HCT116 (cell line): ENCODE data around the gene CDH4. TPM values are rescaled to one million over a fixed set of nuclear protein-coding genes. Genes with fewer than 3 reads are reported as not detected.

Experiments
- ATAC-seq: fragments of 200-7000 bp; cut with Tn5 transposase; 2 replicates; pipeline ENCODE4 v1.9.1; 2020; ENCODE audit warnings: mild to moderate bottlenecking, moderate library complexity
- BruUV-seq: library from RNA; stranded (reverse); fragments of 400-500 nt; replicated peaks from 2 replicates; lab custom pipeline; 2021; lab: Mats Ljungman, UMichigan
- CTCF ChIA-PET: fragments of 300-600 bp; sonication (Branson Sonifier 250); formaldehyde crosslinking; loops from one replicate; lab custom pipeline; 2021; ENCODE audit warnings: antibody characterized with exemption; lab: Charles Lee
- POLR2A ChIA-PET: fragments of 300-600, 350-600 bp; sonication (Branson Sonifier 250); formaldehyde crosslinking; loops from one replicate; lab custom pipeline; 2021; ENCODE audit warnings: antibody characterized with exemption; lab: Charles Lee
- RAD21 ChIA-PET, 2 experiments: fragments of 300-600 bp; sonication (Branson Sonifier 250); formaldehyde crosslinking; loops; one replicate each; lab custom pipeline; 2023; ENCODE audit warnings: low total read pairs in 2 of 2; ENCODE audit not compliant: uncharacterized antibody in 2 of 2, unreplicated experiment in 2 of 2, low non-redundant PET in 1 of 2; lab: Charles Lee
- DNase-seq: peaks from one replicate; pipeline ENCODE4 v3.0.0-alpha.2; 2010; ENCODE audit warnings: low read depth, low spot score
- H2AFZ ChIP-seq: fragments of 200-600 bp; shearing (Covaris generic), sonication (generic); 2 replicates; pipeline ENCODE4 v1.6.1; 2017; ENCODE audit warnings: low read depth, mixed run types, mixed read lengths, antibody characterized with exemption, low read length; ENCODE audit not compliant: poor library complexity, severe bottlenecking
- H3K27ac ChIP-seq: 2 replicates; pipeline ENCODE4 v1.5.1; 2012; ENCODE audit warnings: low read depth, low read length
- H3K27me3 ChIP-seq: fragments of 200-600 bp; sonication (generic); 2 replicates; pipeline ENCODE4 v1.6.1; 2016; ENCODE audit warnings: mixed run types, low read length, mixed read lengths; ENCODE audit not compliant: insufficient read depth
- H3K36me3 ChIP-seq, 2 experiments: fragments of 200-500 bp in 1 of 2; fragments of 200-600 bp in 1 of 2; sonication (Bioruptor generic) in 1 of 2; sonication (generic) in 1 of 2; 2 replicates each; pipeline versions ENCODE4 v1.5.1 to v1.6.1; 2014 to 2016; ENCODE audit warnings: low read length in 2 of 2, inconsistent platforms in 1 of 2, mixed read lengths in 1 of 2, mixed run types in 1 of 2; ENCODE audit not compliant: insufficient read depth in 2 of 2, control insufficient read depth in 1 of 2
- H3K4me1 ChIP-seq, 2 experiments: fragments of 200-600 bp in 1 of 2; sonication (generic) in 1 of 2; 2 replicates each; pipeline versions ENCODE4 v1.5.1 to v1.6.1; 2012 to 2017; ENCODE audit warnings: low read length in 2 of 2, inconsistent platforms in 1 of 2, mild to moderate bottlenecking in 1 of 2, mixed read lengths in 1 of 2, mixed run types in 1 of 2, moderate library complexity in 1 of 2; ENCODE audit not compliant: insufficient read depth in 2 of 2, control insufficient read depth in 1 of 2
- H3K4me2 ChIP-seq: fragments of 200-600 bp; sonication (generic); 2 replicates; pipeline ENCODE4 v1.6.1; 2017; ENCODE audit warnings: mixed run types, low read length, mixed read lengths
- H3K4me3 ChIP-seq, 2 experiments: fragments of 200-600 bp in 1 of 2; sonication (generic) in 1 of 2; replicated peaks in 1 of 2; 2 replicates each; pipeline ENCODE4 v1.5.1; 2011 to 2016; ENCODE audit warnings: low read length in 2 of 2, control low read depth in 1 of 2, low read depth in 1 of 2, mild to moderate bottlenecking in 1 of 2, mixed read lengths in 1 of 2, mixed run types in 1 of 2
- H3K79me2 ChIP-seq: fragments of 200-600 bp; sonication (generic); 2 replicates; pipeline ENCODE4 v1.6.1; 2017; ENCODE audit warnings: mild to moderate bottlenecking, mixed run types, low read length, moderate library complexity, mixed read lengths; ENCODE audit not compliant: insufficient read depth
- H3K9ac ChIP-seq: fragments of 200-600 bp; sonication (generic); 2 replicates; pipeline ENCODE4 v1.6.1; 2016; ENCODE audit warnings: low read length, mixed read lengths
- H3K9me2 ChIP-seq: fragments of 200-600 bp; sonication (generic), shearing (Covaris generic); 2 replicates; pipeline ENCODE4 v1.6.1; 2017; ENCODE audit warnings: mixed run types, mild to moderate bottlenecking, moderate library complexity; ENCODE audit not compliant: insufficient read depth
- H3K9me3 ChIP-seq, 2 experiments: fragments of 200-500 bp in 1 of 2; fragments of 200-600 bp in 1 of 2; sonication (Bioruptor generic) in 1 of 2; sonication (generic) in 1 of 2; 2 replicates each; pipeline ENCODE4 v1.6.1; 2014 to 2017; ENCODE audit warnings: low read length in 2 of 2, mixed read lengths in 2 of 2, inconsistent platforms in 1 of 2, low read depth in 1 of 2, mild to moderate bottlenecking in 1 of 2, mixed run types in 1 of 2, moderate library complexity in 1 of 2; ENCODE audit not compliant: control insufficient read depth in 1 of 2, insufficient read depth in 1 of 2
- H4K20me1 ChIP-seq: fragments of 200-600 bp; sonication (generic), shearing (Covaris generic); 2 replicates; pipeline ENCODE4 v1.6.1; 2017; ENCODE audit warnings: mixed run types, mild to moderate bottlenecking, moderate library complexity; ENCODE audit not compliant: insufficient read depth
- EGR1 ChIP-seq: IDR thresholded peaks from 2 replicates; pipeline ENCODE4 v1.6.1; 2012; ENCODE audit warnings: low read depth
- EZH2 ChIP-seq: fragments of 200-600 bp; sonication (generic); IDR thresholded peaks from 2 replicates; pipeline ENCODE4 v1.6.1; 2017; ENCODE audit warnings: antibody characterized with exemption, mixed run types
- POLR2A ChIP-seq: IDR thresholded peaks from 2 replicates; pipeline ENCODE4 v1.7.0; 2011; ENCODE audit warnings: borderline replicate concordance; ENCODE audit not compliant: insufficient read depth, insufficient read length; ENCODE audit errors: extremely low read depth
- YY1 ChIP-seq: IDR thresholded peaks from 2 replicates; pipeline ENCODE4 v1.6.1; 2011; ENCODE audit warnings: low read length, low read depth, moderate library complexity, mild to moderate bottlenecking; ENCODE audit not compliant: insufficient replicate concordance; ENCODE audit errors: extremely low read depth
- ZNF274 ChIP-seq: fragments of 200-500 bp; sonication (Bioruptor generic); IDR thresholded peaks from 2 replicates; pipeline ENCODE4 v1.6.1; 2014; ENCODE audit warnings: mild to moderate bottlenecking, low read depth, low read length, inconsistent platforms
- intact Hi-C: fragments of 100-400 bp; cut with micrococcal nuclease; formaldehyde crosslinking; loops from 2 replicates; pipeline ENCODE4 v1.10.0; 2022
- total RNA-seq: library from RNA; stranded (reverse); gene quantifications from one replicate; pipeline ENCODE4 v1.2.1, GENCODE V29; 2021; ENCODE audit not compliant: unreplicated experiment
- TF ChIP-seq, protein P1 (sequence below): IDR thresholded peaks from 2 replicates; pipeline ENCODE4 v1.6.1; 2012
- TF ChIP-seq, protein P2 (sequence below): IDR thresholded peaks from 2 replicates; pipeline ENCODE4 v1.6.1; 2011; ENCODE audit warnings: mild to moderate bottlenecking, low read length, moderate library complexity; ENCODE audit not compliant: insufficient replicate concordance; ENCODE audit errors: extremely low read depth
- TF ChIP-seq, protein P3 (sequence below), 3 experiments: fragments of 200-600 bp in 1 of 3; sonication (generic) in 1 of 3; IDR thresholded peaks in 2 of 3; conservative IDR thresholded peaks in 1 of 3; 2 replicates each; pipeline ENCODE4 v1.5.1; 2012 to 2017; ENCODE audit warnings: low read depth in 2 of 3, low read length in 2 of 3, antibody characterized with exemption in 1 of 3, borderline replicate concordance in 1 of 3, control low read depth in 1 of 3, mild to moderate bottlenecking in 1 of 3, mixed read lengths in 1 of 3, mixed run types in 1 of 3, moderate library complexity in 1 of 3; ENCODE audit not compliant: insufficient read depth in 1 of 3

Gene CDH4
- total RNA-seq, 1 experiment from 2014 or later, result not detected

GRCh38 chr20:61986762-61987321 lies 734.8 kb downstream of the CDH4 start:
- H2AFZ ChIP-seq, result no peak overlapping the region
- CTCF ChIA-PET, result no interaction called here
- peaks cover 0 to 6% of the 10 kb centered on the region in 2 experiments; a peak in 1 of 4 replicates for H3K9me3 ChIP-seq
- no peaks in the 10 kb centered on the region for H3K4me1 ChIP-seq
- H3K27ac ChIP-seq, result no peak overlapping the region
- TF ChIP-seq POLR2A (no peak), EZH2 (no peak), YY1 (no peak), EGR1 (no peak), ZNF274 (no peak)
- TF ChIP-seq, protein P1, sequence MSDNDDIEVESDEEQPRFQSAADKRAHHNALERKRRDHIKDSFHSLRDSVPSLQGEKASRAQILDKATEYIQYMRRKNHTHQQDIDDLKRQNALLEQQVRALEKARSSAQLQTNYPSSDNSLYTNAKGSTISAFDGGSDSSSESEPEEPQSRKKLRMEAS, result no peak
- TF ChIP-seq, protein P2, sequence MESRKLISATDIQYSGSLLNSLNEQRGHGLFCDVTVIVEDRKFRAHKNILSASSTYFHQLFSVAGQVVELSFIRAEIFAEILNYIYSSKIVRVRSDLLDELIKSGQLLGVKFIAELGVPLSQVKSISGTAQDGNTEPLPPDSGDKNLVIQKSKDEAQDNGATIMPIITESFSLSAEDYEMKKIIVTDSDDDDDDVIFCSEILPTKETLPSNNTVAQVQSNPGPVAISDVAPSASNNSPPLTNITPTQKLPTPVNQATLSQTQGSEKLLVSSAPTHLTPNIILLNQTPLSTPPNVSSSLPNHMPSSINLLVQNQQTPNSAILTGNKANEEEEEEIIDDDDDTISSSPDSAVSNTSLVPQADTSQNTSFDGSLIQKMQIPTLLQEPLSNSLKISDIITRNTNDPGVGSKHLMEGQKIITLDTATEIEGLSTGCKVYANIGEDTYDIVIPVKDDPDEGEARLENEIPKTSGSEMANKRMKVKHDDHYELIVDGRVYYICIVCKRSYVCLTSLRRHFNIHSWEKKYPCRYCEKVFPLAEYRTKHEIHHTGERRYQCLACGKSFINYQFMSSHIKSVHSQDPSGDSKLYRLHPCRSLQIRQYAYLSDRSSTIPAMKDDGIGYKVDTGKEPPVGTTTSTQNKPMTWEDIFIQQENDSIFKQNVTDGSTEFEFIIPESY, result no peak
- TF ChIP-seq, protein P3, sequence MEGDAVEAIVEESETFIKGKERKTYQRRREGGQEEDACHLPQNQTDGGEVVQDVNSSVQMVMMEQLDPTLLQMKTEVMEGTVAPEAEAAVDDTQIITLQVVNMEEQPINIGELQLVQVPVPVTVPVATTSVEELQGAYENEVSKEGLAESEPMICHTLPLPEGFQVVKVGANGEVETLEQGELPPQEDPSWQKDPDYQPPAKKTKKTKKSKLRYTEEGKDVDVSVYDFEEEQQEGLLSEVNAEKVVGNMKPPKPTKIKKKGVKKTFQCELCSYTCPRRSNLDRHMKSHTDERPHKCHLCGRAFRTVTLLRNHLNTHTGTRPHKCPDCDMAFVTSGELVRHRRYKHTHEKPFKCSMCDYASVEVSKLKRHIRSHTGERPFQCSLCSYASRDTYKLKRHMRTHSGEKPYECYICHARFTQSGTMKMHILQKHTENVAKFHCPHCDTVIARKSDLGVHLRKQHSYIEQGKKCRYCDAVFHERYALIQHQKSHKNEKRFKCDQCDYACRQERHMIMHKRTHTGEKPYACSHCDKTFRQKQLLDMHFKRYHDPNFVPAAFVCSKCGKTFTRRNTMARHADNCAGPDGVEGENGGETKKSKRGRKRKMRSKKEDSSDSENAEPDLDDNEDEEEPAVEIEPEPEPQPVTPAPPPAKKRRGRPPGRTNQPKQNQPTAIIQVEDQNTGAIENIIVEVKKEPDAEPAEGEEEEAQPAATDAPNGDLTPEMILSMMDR (IDR thresholded peaks at IDR 0.05 in 2 of 3, conservative IDR thresholded peaks at IDR 0.05 in 1 of 3; ENCODE audit: borderline replicate concordance in 1 of 3, insufficient read depth in 1 of 3, low read depth in 2 of 3, low read length in 2 of 3), result no peak
- TF ChIP-seq, all 23 proteins: peak for 0
- Histone ChIP-seq H3K79me2 (peaks cover 8% of the 10 kb centered on the region; the same call in 1 of the 2 replicates), H3K4me2 (no peak overlapping the region), H3K9me2 (no peaks in the 10 kb centered on the region), H3K9ac (no peak overlapping the region), H3K27me3 (no peaks in the 10 kb centered on the region), H4K20me1 (no peaks in the 10 kb centered on the region), H3K4me3 (no peak overlapping the region), H3K36me3 (peaks cover 4 to 7% of the 10 kb centered on the region in 2 experiments; a peak in 3 of 4 replicates)
- ATAC-seq, result no peak
- DNase-seq, result no peak
- intact Hi-C loops, result no loop called here
- POLR2A ChIA-PET, result no interaction called here
- BruUV-seq, result no TSS peak
- RAD21 ChIA-PET, result no interaction called here
